ENCODE results near the gene ZNF81.
"Not testable (repeated sequence)": the region's sequence is repeated elsewhere in the genome, so short reads cannot be mapped to it uniquely, and the experiment has no call there.

Gene ZNF81

DNA sequence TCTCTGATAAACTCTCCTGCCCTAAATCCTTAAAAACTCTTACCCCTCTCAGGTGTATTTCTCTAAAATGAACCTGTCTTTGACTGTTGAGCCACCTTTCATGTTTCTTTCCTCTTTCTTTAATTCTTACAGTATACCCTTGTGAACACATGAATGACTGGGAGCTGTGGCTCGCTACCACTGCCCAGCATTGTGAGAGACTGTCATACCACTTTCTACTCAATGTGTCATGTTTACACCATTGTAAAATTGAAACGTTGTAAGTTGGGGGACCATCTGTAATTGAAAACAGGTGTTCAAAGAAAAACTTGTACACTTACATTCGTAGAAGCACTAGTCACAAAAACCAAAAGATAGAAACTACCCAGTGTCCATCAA lies 100.2 kb downstream of the ZNF81 start:
- DNase-seq = no peak

DNA sequence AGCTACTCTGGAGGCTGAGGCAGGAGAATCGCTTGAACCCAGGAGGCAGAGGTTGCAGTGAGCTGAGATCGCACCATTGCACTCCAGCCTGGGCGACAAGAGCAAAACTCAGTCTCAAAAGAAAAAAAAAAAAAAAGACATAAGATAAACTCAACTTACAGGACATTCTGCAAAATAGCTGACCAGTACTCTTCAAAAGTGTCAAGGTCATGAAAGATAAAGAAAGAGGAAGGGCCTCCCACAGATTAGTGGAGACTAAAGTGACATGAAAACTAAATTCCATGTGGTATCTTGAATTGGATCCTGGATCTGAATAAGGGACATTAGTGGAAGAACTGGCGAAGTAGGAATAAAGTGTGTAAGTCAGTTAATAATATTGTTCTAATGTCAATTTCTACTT lies 103.7 kb downstream of the ZNF81 start:
- DNase-seq = no peak

DNA sequence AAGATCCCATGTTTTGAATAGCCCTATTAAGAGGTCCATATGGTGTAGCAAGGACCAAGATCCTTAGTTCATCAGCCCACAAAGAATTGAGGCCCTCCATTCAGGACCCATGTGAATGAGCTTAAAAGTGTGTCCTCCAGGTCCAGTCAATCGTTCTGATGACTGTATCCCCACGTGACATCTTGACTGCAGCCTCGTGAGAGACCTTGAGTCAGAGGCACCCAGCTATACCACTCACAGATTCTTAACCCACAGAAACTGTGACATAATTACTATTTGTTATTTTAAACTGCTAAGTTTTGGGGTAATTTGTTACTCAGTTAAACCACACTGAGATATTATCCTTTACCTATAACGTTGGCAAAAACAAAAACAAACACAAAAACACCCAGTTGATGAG lies 104.7 kb downstream of the ZNF81 start:
- DNase-seq = no peak

GRCh38 chrX:47955295-47955694 lies 118.6 kb downstream of the ZNF81 start:
- not testable (repeated sequence) for DNase-seq

GRCh38 chrX:47956016-47956415 lies 119.3 kb downstream of the ZNF81 start:
- DNase-seq = no peak

GRCh38 chrX:47958206-47958605 lies 121.5 kb downstream of the ZNF81 start:
- DNase-seq = not testable (repeated sequence)

DNA sequence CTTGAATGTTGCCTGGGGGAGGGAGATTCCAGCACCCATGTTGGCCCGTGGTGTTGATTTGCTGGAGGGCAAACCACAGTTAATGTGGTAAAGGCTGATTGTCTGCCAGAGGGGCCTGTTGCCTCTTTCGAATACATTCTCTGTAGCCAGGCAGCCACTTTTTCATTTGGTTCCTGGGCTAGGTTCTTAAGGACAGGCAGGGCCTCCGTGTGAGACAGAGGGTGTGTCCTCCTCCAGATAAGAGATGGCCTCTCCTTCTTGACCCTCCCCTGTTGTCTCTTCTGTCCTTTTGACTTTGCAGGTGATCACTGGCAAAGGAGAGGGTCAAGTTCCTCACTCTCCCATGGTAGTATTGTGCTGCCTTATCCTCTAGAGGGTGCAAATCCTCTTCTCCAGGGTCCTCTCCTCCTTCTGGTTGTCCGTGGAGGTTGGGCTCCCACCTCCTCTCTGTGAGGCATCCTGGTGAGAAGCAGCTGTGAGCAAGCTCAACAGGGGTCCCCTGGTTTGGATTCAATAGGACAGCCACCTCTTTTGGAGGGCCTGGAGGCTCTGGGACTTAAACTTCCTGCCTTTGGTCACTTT lies 122.2 kb downstream of the ZNF81 start:
- peak; percentile 46 for DNase-seq

- DNase-seq = peak; percentile 7
These were observed 123.7 kb downstream of the ZNF81 start for GRCh38 chrX:47960406-47960805.

GRCh38 chrX:47961830-47962229 lies 125.1 kb downstream of the ZNF81 start:
- not testable (repeated sequence) for DNase-seq

- not testable (repeated sequence) for DNase-seq
These were observed 128.8 kb downstream of the ZNF81 start for GRCh38 chrX:47965526-47965925.

Data from hematopoietic multipotent progenitor cell treated with erythropoietin and hydrocortisone succinate and interleukin-3 and kit ligand, for 6 days (in vitro differentiated cells).